Activated CD8-positive, alpha-beta T cell treated with anti-CD3 and anti-CD28 coated beads for 36 hours (primary cell): ENCODE measurements around the gene E4F1. TPM values are rescaled to one million over a fixed set of nuclear protein-coding genes. Genes with fewer than 3 reads are reported as not detected.
A peak's percentile ranks its signal among the peaks of the same experiment; 100 is the strongest.

ENCODE experiments used
- ATAC-seq: fragments of 200-7000 bp; cut with Tn5 transposase; one replicate; pipeline ENCODE4 v1.10.0; 2021; ENCODE audit warnings: mild to moderate bottlenecking, moderate library complexity
- CTCF ChIA-PET: fragments of 350-600 bp; sonication (Branson Sonifier 250); formaldehyde crosslinking; loops from one replicate; lab custom pipeline; 2021; ENCODE audit warnings: antibody characterized with exemption; lab: Charles Lee
- POLR2A ChIA-PET: fragments of 350-600 bp; sonication (Branson Sonifier 250); formaldehyde crosslinking; loops from one replicate; lab custom pipeline; 2021; ENCODE audit warnings: antibody characterized with exemption; lab: Charles Lee
- DNase-seq: peaks from one replicate; pipeline ENCODE4 v3.0.0-alpha.2; 2020
- H3K27ac Mint-ChIP-seq: one replicate; pipeline ENCODE4 v1.8.0; 2021; ENCODE audit warnings: mild to moderate bottlenecking, mixed read lengths
- H3K27me3 Mint-ChIP-seq: one replicate; pipeline ENCODE4 v1.8.0; 2021; ENCODE audit warnings: mixed read lengths
- H3K36me3 Mint-ChIP-seq: one replicate; pipeline ENCODE4 v1.8.0; 2021; ENCODE audit warnings: low read depth, mixed read lengths
- H3K4me1 Mint-ChIP-seq: one replicate; pipeline ENCODE4 v1.8.0; 2021; ENCODE audit warnings: low read depth, mixed read lengths
- H3K4me3 Mint-ChIP-seq: one replicate; pipeline ENCODE4 v1.8.0; 2021; ENCODE audit warnings: mild to moderate bottlenecking, moderate library complexity, mixed read lengths
- H3K9me3 Mint-ChIP-seq: one replicate; pipeline ENCODE4 v1.8.0; 2021; ENCODE audit warnings: mixed read lengths
- intact Hi-C: fragments of 100-400 bp; cut with micrococcal nuclease; formaldehyde crosslinking; loops from one replicate; pipeline ENCODE4 v1.10.0; 2022
- total RNA-seq, 2 experiments: library from RNA; stranded (reverse); gene quantifications; one replicate each; pipeline ENCODE4 v1.2.3, GENCODE V29; 2021
- TF ChIP-seq, protein P1 (sequence below): fragments of 200-600 bp; IDR thresholded peaks from one replicate; pipeline ENCODE4 v1.8.0; 2022; ENCODE audit warnings: antibody characterized with exemption, mild to moderate bottlenecking

The E4F1 gene
- total RNA-seq, 2 experiments from 2014 or later: 19.4 to 21.1 TPM

DNA sequence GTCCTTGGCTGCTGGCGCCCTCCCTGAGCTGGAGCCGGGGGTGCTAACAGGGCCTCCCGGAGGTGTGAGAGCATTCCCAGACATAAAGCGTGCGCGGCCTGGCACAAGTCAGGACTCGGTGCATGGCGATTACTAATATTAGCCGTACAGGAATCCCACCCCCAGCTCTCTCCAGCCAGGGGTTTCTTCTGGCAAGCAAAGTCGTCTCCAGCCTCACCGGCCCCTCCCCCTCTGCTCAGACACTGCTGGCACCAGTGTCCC is 32.0 kb upstream of the E4F1 start:
- H3K27ac Mint-ChIP-seq: no peak overlapping the region
- POLR2A ChIA-PET: interaction anchor here (1.0 to 1.6 kb wide), 2 partner anchors 10 to 14 kb away, joined by 3 to 7 read pairs; partner anchors contain the start of gene MLST8

DNA sequence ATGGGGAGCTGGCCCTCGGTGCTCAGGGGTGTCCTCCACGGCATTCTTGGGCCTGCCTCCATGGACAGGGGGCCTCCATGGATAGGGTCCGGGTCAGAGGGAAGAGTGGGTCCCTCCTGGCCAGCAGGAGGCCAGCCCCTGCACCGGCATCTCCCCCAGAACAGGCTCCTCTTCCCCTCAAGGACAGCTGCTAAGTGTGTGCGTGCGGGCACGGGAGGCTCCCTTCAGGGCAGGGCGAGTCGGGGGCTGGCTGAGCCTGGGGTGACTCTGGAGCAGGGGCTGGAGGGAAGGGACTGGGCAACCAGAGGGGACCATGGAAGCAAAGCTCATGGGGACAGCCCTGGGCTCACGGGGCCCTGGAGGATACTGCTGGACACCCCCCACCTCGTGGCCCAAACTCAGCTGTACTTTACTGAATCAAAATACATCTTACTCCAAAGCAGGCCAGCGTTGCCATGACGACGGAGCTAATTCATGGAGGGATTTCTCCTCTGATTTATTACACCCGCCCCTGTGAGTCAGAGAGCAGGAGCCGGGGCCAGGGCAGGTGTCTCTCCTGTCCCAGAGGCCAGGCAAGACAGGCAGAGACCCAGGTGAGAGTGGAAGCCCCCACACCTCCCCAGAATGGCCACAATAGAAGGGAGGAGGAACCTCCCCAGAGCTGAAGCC is 29.1 kb upstream of the E4F1 start:
- POLR2A ChIA-PET: interaction anchor here (0.8 to 2.8 kb wide), 8 partner anchors 10 to 63 kb away, joined by 3 to 18 read pairs (median 4); partner anchors contain the start of genes ECI1 and TRAF7
- H3K27ac Mint-ChIP-seq: no peak overlapping the region
- CTCF ChIA-PET: interaction anchor here (0.9 to 3.9 kb wide), 22 partner anchors 8 to 396 kb away, joined by 3 to 24 read pairs (median 4); partner anchors contain the start of genes CCNF and ECI1
- no peaks in the 10 kb centered on the region for H3K36me3 Mint-ChIP-seq
- TF ChIP-seq, protein P1, sequence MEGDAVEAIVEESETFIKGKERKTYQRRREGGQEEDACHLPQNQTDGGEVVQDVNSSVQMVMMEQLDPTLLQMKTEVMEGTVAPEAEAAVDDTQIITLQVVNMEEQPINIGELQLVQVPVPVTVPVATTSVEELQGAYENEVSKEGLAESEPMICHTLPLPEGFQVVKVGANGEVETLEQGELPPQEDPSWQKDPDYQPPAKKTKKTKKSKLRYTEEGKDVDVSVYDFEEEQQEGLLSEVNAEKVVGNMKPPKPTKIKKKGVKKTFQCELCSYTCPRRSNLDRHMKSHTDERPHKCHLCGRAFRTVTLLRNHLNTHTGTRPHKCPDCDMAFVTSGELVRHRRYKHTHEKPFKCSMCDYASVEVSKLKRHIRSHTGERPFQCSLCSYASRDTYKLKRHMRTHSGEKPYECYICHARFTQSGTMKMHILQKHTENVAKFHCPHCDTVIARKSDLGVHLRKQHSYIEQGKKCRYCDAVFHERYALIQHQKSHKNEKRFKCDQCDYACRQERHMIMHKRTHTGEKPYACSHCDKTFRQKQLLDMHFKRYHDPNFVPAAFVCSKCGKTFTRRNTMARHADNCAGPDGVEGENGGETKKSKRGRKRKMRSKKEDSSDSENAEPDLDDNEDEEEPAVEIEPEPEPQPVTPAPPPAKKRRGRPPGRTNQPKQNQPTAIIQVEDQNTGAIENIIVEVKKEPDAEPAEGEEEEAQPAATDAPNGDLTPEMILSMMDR: no peak
- H3K9me3 Mint-ChIP-seq: no peaks in the 10 kb centered on the region
- H3K27me3 Mint-ChIP-seq: peaks cover 23% of the 10 kb centered on the region
- ATAC-seq: no peak
- no peak overlapping the region for H3K4me3 Mint-ChIP-seq
- peaks cover 3% of the 10 kb centered on the region for H3K4me1 Mint-ChIP-seq
- intact Hi-C loops: no loop called here
- peak; percentile 68 for DNase-seq

More for the DNA sequence above, 32.0 kb upstream of the E4F1 start:
- Mint-ChIP-seq H3K9me3 (no peaks in the 10 kb centered on the region), H3K36me3 (no peaks in the 10 kb centered on the region), H3K4me1 (peaks cover 3% of the 10 kb centered on the region), H3K27me3 (peaks cover 11% of the 10 kb centered on the region), H3K4me3 (no peak overlapping the region)
- TF ChIP-seq, protein P1: no peak
- DNase-seq (no peak), ATAC-seq (no peak)
- CTCF ChIA-PET: no interaction called here
- intact Hi-C loops: no loop called here

DNA sequence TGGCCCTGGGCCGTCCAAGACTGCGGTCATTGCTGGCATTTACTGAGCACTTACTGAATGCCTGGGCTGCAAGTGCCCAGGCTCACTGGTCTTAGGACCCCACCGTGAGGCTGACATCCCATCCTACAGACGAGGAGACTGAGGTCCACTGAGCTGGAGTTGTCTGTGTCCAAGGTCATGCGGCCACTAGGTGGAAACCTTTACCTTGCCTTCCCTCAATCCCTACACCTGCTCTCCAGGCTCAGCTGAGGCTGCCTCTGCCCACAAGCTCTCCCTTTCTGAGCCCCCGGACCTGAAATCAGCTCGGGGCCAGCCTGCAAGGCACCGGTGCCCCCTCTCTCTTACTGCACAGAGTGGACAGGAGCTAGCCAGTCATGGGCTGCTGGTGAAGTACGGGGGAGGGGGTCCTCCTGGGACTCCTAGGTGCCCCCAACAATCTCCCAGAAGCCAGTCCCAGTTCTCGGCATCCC is 28.5 kb upstream of the E4F1 start:
- TF ChIP-seq, protein P1: peak; percentile 63
- Mint-ChIP-seq H3K27me3 (peaks cover 23% of the 10 kb centered on the region), H3K4me1 (peaks cover 3% of the 10 kb centered on the region), H3K9me3 (no peaks in the 10 kb centered on the region), H3K27ac (no peak overlapping the region), H3K36me3 (no peaks in the 10 kb centered on the region), H3K4me3 (peak overlapping the region; percentile 55)
- DNase-seq: peak; percentile 75
- intact Hi-C loops: no loop called here
- ATAC-seq: peak; percentile 77
- CTCF ChIA-PET: interaction anchor here (0.9 to 3.9 kb wide), 22 partner anchors 9 to 395 kb away, joined by 3 to 24 read pairs (median 4); partner anchors contain the start of genes CCNF and ECI1
- POLR2A ChIA-PET: interaction anchor here (0.8 to 2.8 kb wide), 7 partner anchors 9 to 63 kb away, joined by 3 to 18 read pairs (median 4); partner anchors contain the start of genes ECI1 and TRAF7

DNA sequence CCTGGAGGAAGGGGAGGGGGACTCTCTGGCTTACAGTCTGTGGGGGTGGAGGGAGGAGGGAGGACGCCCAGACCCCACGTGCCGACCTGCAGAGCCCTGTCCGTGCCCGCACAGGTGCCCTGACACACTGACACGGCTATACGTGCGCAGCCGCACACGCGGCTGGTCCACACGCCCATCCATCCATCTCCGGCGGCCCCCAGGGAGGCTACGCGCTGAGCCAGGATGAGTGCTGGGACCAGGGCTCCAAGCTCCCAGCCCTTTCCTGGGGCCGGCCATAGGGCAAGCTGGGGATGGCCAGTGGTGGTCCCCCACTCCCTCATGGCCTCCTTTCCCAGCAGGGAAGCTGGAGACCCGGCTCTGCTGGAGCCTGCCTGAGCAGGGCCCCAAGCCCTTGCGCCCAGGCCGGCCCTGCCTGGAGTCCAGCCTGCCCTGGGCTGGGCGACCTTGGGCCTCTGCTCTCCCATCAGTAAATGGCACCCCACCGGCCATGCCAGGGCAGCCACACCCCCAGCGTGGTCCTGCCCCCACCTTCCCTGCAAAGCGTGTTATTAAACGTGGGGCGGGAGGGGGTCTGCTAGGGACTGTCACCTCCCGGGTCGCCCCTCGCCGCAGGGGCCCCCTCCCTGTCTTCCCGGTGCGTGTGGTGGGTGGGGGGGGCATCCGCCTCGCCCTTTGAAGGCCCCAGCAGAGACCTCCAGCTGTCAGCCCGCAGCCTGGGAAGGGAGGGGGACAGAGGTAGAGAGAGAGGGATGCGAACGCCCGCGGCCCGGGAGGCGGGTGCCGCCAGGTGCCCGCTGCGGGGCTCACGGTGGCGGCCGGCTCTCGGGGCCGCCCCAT is 27.8 kb upstream of the E4F1 start:
- DNase-seq (no peak), ATAC-seq (peak; percentile 25)
- H3K36me3 Mint-ChIP-seq: no peaks in the 10 kb centered on the region
- no peak overlapping the region for H3K27ac Mint-ChIP-seq
- intact Hi-C loops: no loop called here
- POLR2A ChIA-PET: interaction anchor here (0.9 to 2.8 kb wide), 6 partner anchors 8 to 56 kb away, joined by 3 to 18 read pairs (median 5); partner anchors contain the start of genes ECI1 and TRAF7
- CTCF ChIA-PET: interaction anchor here (1.1 to 3.9 kb wide), 18 partner anchors 8 to 395 kb away, joined by 3 to 24 read pairs (median 5); partner anchors contain the start of genes CCNF and ECI1
- H3K4me1 Mint-ChIP-seq: peaks cover 3% of the 10 kb centered on the region
- peak overlapping the region; percentile 55 for H3K4me3 Mint-ChIP-seq
- no peaks in the 10 kb centered on the region for H3K9me3 Mint-ChIP-seq
- TF ChIP-seq, protein P1: no peak
- peaks cover 23% of the 10 kb centered on the region for H3K27me3 Mint-ChIP-seq
